ENCODE results near the gene NDUFB4.

- TF ChIP-seq EP300 (IDR thresholded peaks at IDR 0.05; ENCODE audit: borderline replicate concordance) (no peak), EGR1 (IDR thresholded peaks at IDR 0.05) (no peak), YY1 (IDR thresholded peaks at IDR 0.05; ENCODE audit: low read depth) (no peak), TAF1 (IDR thresholded peaks at IDR 0.05; ENCODE audit: low read depth) (no peak), CREB1 (IDR thresholded peaks at IDR 0.05; ENCODE audit: low read depth) (no peak), RAD21 (IDR thresholded peaks at IDR 0.05; ENCODE audit: low read depth) (no peak), FOXM1 (IDR thresholded peaks at IDR 0.05; ENCODE audit: borderline replicate concordance, low read depth) (no peak)
Observed at GRCh38 chr3:120550546-120550945, 45.6 kb upstream of the NDUFB4 start.
